GM15510 (cell line): ENCODE data around the gene RGS3.

Experiments used
- POLR2A ChIP-seq: IDR thresholded peaks from 3 replicates; pipeline ENCODE4 v1.6.1; 2011; ENCODE audit warnings: borderline replicate concordance; ENCODE audit not compliant: insufficient read length; ENCODE audit errors: extremely low read depth

Gene RGS3

DNA sequence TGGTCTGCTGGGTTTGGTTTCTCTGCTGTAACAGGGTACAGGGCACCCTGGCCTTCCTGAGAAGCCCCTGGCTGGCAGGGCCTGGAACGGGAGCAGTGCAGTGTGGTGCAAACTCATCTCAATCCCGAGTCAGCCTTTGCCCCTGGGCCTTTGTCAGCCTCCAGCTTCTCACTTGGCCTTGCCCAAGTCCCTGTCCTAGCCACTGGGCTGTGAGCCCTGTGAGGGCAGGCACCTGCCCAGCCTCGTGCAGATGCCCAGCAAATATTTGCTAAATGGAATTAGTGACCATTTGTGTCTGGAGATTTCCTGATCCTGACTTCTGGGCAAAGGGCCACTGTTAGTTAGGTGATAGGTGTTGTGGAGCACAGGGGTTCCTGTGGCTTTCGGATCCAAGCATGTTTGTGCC, 13.0 kb downstream of the RGS3 start:
- no peak for TF ChIP-seq POLR2A

DNA sequence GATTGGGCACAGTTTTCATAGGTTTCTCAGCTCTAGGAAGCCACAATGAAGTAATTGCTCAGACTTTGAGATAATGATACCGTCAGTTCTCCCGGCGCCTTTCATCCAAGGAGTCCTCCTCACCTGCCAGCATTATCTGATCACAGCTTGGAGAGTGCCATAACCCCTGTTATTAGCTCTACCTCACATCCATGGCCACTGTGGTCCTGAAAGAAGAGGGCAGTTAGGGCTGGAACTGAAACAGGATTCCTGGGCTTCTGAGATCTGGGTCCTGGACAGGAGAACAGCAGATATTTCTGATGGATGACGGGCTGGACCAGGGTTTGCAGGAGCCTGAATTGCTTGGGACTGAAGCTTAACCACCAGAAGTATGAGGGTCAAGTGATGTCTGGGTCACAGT, 13.5 kb downstream of the RGS3 start:
- TF ChIP-seq POLR2A = no peak

DNA sequence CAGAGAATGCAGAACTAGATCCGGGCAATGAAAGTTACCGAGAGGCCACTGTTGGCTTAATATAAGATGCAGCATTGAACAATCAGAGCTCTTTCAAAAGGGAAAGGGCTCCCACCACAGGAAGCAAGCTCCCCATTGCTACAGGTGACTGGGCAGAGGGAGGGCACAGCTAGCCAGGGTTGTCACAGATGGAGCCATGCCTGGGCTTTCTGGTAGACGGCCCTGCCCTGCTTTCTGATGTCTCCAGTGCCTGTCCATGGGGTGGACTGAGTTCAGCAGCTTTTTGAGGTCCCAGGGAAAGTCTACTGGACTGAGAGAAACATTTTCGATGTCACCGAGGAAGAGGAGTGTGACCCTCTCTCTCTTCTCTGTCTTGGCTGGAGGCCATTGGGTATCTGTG, 14.1 kb downstream of the RGS3 start:
- TF ChIP-seq POLR2A = no peak

DNA sequence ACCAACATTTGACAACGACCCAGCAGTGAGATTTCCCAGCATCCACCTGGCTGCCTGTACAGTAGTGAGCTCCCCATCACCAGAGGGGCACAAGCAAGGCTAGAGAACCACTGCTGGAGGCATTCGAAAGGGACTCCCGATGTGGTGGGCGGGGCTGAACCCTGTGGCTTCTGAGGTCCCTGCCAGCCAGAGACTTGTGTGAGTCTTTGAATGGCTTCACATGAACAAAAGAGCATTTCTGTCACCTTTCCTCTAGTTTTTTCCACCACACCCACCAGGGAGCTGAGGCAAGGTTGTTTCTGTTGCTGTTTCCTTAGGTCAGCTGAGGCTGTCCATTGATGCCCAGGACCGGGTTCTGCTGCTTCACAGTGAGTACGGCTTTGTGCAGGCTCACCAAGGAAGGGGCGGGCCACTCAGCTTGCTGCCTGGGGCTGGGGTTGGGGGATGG, 15.7 kb downstream of the RGS3 start:
- TF ChIP-seq POLR2A = no peak

DNA sequence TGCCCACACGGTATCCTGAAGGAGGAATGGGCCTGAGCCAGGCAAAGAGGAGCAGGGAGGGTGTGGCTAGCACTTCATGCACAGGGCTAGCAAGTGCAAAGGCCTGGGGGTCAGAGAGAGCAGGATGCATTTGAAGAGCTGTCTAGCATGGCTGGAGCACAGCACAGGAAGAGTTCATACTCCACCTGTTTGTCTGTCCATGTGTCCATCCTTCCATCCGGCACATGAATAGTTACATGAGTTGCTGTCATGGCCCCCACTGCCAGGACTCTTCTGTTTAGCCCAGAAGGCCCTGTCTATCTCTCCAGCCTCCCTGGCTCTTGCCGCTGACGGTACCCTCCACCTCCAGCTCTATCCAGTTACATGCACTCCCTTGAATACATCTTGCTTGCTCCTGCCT, 17.1 kb downstream of the RGS3 start:
- no peak for TF ChIP-seq POLR2A

DNA sequence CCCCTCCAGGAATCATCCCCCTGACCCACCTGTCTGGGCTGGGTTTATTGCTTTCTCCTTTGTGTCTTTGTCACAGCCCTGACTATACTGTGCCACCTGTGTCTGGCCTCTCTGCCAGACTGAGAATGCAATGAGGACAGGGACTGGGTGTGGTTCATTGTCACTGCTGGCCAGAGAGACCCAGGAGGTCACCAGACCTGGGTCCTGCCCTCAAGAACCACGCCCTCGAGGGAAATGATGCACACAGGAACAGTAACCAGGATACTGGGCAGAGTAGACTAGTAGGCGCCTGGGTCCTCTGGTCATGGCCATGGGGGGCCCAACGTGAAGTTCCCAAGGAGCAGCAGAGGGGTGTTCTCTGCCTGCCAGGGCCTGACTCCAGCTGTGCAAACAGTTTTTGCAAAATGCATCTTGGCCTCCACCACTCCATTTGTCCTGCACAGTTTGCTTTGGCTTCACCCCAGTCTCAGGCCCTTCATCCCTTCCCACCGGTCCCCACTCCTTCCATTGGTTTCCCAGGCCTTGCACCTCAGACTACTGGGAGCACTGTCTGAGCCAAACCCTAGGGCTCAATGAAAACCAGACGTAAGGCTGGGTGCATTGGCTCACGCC, 17.8 kb downstream of the RGS3 start:
- TF ChIP-seq POLR2A = no peak

DNA sequence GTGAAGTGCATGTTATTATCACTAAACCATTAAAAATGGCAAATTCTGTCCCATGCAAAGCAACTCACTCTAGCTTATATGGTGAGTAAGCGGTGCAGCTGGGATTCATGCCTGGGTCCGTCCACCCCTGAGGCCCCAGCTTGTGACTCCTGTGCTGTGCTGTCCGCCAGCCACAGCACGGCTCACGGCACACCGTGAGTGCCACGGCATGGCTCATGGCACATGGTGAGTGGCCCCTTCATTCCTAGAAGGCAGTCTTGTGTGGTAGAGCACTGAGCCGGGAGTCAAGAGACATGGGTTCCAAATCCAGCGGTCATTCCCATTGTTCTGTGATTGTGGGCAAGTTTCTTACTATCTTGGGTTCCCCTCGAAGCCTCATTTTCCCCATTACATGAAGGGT, 18.8 kb downstream of the RGS3 start:
- TF ChIP-seq POLR2A = no peak

DNA sequence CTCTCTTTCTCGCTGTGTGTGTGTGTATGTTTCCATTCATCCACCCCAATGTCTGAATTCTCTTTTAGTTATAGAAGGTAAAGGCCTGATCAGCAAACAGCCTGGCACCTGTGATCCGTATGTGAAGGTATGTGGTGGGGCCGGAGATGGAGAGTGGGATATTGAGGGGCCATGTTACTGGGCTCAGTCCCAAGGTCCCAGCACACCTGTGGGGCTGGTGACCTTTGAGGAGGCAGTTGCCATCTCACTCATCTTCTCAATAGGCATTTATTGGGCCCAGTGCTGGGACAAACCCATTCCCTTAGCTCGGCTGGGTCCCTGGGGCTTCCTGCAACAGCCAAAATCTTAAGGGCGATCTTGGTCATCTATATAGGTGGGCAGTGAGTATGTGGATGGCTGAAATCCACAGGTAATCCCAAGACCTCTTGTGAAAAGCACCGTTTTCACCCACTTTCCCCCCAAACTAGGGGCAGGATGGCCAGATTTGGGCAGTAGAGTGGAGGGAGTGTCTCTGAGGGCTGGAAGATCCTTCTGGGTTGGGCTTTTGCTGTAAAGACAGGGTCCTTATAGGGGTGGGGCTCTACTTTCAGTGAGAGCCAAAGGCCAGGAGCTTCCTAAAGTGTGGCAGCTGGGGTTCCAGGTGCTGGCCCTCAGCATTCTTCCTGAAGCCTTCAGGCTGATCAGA, 19.6 kb downstream of the RGS3 start:
- TF ChIP-seq POLR2A = no peak

DNA sequence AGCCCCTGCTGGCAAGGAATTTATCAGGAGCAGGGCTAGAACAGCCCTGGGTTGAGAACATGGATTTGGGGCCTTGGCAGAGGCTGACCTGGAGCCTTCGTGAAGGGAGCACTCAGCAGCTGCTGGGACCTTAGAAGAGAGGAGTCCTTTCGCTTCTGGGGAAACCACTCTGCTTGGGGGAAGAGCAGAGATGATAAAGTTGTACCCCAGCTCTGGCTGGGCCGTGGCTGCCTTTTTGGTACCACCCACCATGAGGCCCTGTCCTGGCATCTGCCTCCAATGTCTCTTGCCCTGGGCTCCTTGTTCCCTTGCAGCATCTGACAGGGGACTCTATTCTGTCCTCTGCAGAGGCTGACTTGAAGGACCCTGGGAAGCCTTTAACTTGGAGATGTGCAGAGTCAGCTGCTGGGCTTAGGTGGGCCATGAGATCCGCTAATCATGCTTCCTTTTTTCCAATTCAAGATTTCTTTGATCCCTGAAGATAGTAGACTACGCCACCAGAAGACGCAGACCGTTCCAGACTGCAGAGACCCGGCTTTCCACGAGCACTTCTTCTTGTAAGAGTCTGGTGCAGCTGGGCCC, 20.2 kb downstream of the RGS3 start:
- no peak for TF ChIP-seq POLR2A

DNA sequence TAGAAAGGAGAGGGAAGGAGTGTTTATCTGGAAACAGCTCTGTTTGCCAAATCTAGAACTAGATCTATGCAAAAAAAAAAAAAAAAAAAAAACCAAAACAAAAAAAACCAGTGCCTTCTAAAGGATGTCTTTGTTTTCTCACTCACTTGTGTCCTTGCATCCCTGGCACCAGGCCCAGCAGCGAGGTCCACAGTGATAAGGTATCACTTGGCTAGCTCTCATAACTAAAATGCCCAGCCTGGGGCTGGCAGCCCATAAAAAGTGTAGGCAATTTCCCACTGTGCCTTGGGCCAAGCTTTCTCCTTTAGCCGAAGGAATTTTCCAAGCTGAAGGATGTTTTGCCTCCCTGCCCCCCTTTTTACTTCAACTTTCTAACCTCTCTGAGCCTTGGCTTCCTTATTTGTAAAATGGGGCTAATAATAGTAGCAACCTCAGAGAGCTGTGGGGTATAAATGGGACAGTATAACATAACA, 20.8 kb downstream of the RGS3 start:
- TF ChIP-seq POLR2A = no peak

DNA sequence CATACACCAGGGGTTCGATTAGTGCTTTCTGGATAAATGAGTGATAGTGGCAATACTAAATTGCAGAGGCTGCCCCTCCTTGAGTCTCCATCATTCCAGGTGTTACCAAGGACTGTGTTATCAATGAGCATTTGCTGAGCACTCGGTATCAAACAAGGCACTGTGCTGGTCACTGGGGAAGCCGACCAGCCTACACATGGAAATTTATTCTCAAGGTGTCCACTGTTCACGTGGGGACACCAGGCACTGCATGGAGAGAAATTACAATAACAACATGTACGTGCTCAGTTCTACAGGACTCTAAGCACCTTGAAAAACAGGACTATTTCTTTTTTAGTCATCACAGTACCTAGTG, 22.2 kb downstream of the RGS3 start:
- TF ChIP-seq POLR2A = no peak

DNA sequence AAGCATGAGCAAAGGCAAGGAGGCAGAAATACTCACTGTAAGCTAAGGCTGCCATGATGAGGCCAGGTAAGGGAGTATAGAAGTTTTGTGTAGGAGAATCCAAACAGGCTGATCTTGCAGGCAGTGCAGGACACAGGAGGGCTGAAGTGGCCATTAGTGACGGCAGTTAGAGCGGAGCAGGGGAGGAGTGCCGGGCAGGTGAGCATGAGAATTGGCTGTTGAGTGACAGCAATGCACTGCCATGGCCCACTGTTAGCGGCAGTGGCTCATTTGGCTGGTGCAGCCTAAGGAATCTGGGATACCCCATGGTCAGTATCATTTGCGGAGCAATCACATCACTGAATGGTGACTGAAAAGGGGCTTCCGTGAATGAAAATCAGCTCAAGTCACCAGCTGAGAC, 22.8 kb downstream of the RGS3 start:
- TF ChIP-seq POLR2A = no peak

DNA sequence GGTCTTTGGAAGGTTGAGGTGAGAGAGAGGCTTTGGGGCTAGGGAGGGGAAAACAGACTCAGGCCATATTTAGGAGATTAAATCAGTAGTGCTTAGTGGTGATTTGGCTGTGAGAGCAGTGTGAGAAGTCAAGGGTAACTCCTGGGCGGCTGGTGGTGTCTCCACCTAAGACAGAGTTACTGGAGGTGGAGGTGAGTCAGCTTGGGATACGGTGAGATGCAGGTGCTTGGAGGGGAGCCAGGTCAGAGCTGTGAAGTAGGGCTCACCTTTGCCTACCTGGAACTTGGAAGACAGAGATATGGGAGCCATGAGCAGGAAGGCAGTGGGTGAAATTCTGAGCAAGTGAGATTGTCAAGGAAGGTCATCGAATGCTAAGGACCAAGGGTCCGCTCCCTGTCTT, 24.5 kb downstream of the RGS3 start:
- TF ChIP-seq POLR2A = no peak

DNA sequence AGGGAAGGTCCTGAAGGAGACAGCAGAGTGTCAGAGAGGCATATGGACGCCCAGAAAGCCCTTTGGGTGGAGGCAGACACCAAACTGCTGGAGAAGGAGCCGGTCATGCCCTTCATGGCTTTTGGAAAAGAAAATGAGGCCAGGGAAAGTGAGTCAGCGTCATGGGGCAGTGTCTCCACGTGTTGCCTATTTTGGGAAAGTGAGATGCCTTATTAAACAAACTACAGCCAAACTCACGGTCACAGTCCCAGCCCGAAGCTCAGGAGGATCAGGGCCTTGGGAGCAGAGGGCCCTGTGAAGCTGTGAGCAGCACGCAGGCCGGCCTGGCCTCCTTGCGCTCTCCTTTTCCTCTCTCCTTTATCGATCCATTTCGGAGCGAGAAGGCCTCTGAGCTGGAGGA, 25.0 kb downstream of the RGS3 start:
- no peak for TF ChIP-seq POLR2A

DNA sequence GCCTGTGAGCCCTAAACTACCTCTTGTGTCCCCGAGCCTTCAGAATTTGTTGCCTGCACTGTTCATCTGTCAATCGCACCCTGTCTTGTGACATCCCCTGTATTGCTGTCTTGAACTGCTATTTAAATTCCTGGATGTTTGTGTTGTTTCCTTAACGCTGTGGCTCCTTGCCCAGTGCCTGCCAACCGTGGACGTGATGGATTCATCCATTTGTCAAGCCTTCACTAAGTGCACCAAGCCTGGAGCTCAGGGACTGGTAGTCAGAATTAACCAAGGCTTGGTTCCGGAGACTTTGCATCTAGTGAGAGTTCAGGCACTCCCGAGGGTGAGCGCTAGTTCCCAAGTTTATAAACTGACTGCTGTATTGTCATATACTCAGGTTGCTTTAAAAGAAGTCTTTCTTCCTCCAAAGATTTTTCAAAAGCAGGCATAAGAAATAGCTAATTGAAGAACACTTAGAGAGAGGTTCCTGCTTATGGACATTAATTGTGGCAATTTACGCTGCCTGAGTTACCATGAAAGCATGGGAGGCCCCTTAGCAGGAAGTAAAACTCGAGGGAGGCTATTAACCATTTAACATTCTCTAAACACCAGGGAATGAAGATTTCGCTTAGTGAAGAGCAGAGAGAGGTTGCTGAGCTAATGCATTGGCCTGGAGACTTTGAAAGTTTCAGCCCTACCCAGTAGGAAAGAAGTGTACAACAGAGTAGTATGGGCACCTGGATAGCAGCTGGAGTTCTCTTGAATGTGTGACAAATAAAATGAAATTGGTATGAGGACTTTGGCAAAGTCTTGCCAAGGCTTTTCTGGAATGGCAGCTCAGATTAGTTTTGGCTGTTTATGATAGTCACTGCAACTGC, 29.0 kb downstream of the RGS3 start:
- no peak for TF ChIP-seq POLR2A

DNA sequence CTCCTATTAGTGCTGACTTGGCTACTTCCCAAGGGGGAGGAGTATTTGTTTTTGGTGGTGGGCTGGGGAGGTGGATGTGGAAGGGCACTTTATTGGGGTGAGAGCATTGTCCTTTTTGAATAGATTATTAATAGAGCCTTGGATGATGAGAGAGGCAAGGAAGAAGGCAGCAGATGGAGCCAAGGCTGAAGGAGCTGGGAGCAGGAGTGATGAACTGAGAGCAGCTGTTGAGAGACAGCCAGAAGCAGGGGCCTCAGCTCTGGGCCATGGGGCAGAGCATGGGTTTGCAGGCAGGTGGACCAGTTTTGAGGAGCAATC, 29.6 kb downstream of the RGS3 start:
- no peak for TF ChIP-seq POLR2A

DNA sequence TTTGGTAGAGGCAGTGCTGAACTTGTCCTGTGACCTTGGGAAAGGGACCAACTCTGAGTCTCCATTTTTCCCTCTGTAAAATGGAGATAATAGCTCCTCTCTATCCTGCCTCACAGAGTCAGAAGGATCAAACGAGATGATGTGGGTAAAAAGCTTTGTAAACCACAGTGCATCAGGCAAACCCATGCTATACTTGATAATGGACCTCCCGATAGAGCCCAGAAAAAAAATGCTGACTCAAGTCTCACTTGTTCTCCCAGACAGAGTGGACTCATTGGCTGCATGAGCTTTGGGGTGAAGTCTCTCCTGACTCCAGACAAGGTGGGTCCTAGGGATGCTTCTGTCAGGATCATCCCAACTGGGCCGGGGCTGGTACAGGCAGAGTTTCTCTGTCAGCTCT, 32.0 kb downstream of the RGS3 start:
- TF ChIP-seq POLR2A = no peak

DNA sequence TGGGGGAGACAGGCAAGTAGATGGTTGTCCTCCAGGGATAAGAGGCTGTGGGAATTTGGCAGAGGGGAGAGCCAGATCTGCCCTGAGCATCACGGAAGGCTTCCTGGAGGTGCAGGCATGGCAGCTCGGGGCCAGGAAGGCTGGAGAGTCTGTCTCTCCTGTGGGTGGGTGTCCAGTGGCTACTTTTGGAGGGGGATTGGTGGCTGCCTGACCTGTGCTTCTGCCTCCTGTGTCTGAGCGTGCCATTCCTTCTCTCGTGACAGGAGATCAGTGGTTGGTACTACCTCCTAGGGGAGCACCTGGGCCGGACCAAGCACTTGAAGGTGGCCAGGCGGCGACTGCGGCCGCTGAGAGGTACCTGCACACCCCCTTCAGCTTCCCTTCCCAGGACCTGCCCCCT, 33.5 kb downstream of the RGS3 start:
- no peak for TF ChIP-seq POLR2A
